ENCODE results near the gene ABCC1. TPM values are rescaled to one million over a fixed set of nuclear protein-coding genes. Genes with fewer than 3 reads are reported as not detected.

ABCC1 gene
- total and polyA plus RNA-seq, 2 donors (not counting 1 experiment from before 2014, with no cell fraction given), result 54.1 to 178 TPM

GRCh38 chr16:16057102-16057501, 107.7 kb downstream of the ABCC1 start:
- no peak overlapping the region for H3K9ac ChIP-seq (ENCODE audit: insufficient read depth, low read length)
- H3K4me3 ChIP-seq (replicated peaks in 1 of 4; ENCODE audit: control extremely low read depth in 1 of 4, insufficient read depth in 1 of 4, low read depth in 3 of 4, low read length in 4 of 4), result no peak overlapping the region
- H3K36me3 ChIP-seq (ENCODE audit: control insufficient read depth, insufficient read depth, low read length), result peaks cover 20% of the 10 kb centered on the region

GRCh38 chr16:16059160-16059559, 109.7 kb downstream of the ABCC1 start:
- H2AFZ ChIP-seq (ENCODE audit: low read length), result no peak overlapping the region
- peaks cover 4% of the 10 kb centered on the region for H3K79me2 ChIP-seq (ENCODE audit: control insufficient read depth, insufficient read depth, low read length)
- no peak overlapping the region for H3K4me2 ChIP-seq (ENCODE audit: extremely low read depth, insufficient read depth, low read length)
- TF ChIP-seq CTCF (conservative IDR thresholded peaks at IDR 0.05 in 1 of 2, IDR thresholded peaks at IDR 0.05 in 1 of 2; ENCODE audit: low read depth in 1 of 2, low read length in 2 of 2), result no peak
- no peak for TF ChIP-seq EZH2 (IDR thresholded peaks at IDR 0.05; ENCODE audit: low read length, missing control alignments)
- H3K36me3 ChIP-seq (ENCODE audit: control insufficient read depth, insufficient read depth, low read length), result peaks cover 18% of the 10 kb centered on the region
- H3K9ac ChIP-seq (ENCODE audit: insufficient read depth, low read length), result no peak overlapping the region
- no peaks in the 10 kb centered on the region for H3K9me3 ChIP-seq (ENCODE audit: control insufficient read depth, insufficient read depth, low read depth, low read length)
- no peak for DNase-seq (ENCODE audit: low read depth in 2 of 2)
- H4K20me1 ChIP-seq (ENCODE audit: control insufficient read depth, extremely low read depth, insufficient read depth, low read length), result no peaks in the 10 kb centered on the region
- H3K4me1 ChIP-seq (ENCODE audit: control insufficient read depth, extremely low read depth, insufficient read depth, low read length), result peaks cover 7% of the 10 kb centered on the region
- no peaks in the 10 kb centered on the region for H3K27me3 ChIP-seq (ENCODE audit: control insufficient read depth, insufficient read depth, low read length)
- H3K27ac ChIP-seq (ENCODE audit: insufficient read depth, low read length), result no peak overlapping the region
- no peak overlapping the region for H3K4me3 ChIP-seq (replicated peaks in 1 of 4; ENCODE audit: control extremely low read depth in 1 of 4, insufficient read depth in 1 of 4, low read depth in 3 of 4, low read length in 4 of 4)

More at GRCh38 chr16:16057102-16057501, 107.7 kb downstream of the ABCC1 start:
- TF ChIP-seq EZH2 (IDR thresholded peaks at IDR 0.05; ENCODE audit: low read length, missing control alignments), result no peak
- no peak for TF ChIP-seq CTCF (conservative IDR thresholded peaks at IDR 0.05 in 1 of 2, IDR thresholded peaks at IDR 0.05 in 1 of 2; ENCODE audit: low read depth in 1 of 2, low read length in 2 of 2)
- H3K4me1 ChIP-seq (ENCODE audit: control insufficient read depth, extremely low read depth, insufficient read depth, low read length), result peaks cover 4% of the 10 kb centered on the region
- H2AFZ ChIP-seq (ENCODE audit: low read length), result no peak overlapping the region
- DNase-seq (ENCODE audit: low read depth in 2 of 2), result no peak
- H3K9me3 ChIP-seq (ENCODE audit: control insufficient read depth, insufficient read depth, low read depth, low read length), result no peaks in the 10 kb centered on the region
- no peak overlapping the region for H3K27ac ChIP-seq (ENCODE audit: insufficient read depth, low read length)
- H3K27me3 ChIP-seq (ENCODE audit: control insufficient read depth, insufficient read depth, low read length), result no peaks in the 10 kb centered on the region
- H3K4me2 ChIP-seq (ENCODE audit: extremely low read depth, insufficient read depth, low read length), result no peak overlapping the region
- H4K20me1 ChIP-seq (ENCODE audit: control insufficient read depth, extremely low read depth, insufficient read depth, low read length), result no peaks in the 10 kb centered on the region
- H3K79me2 ChIP-seq (ENCODE audit: control insufficient read depth, insufficient read depth, low read length), result peaks cover 4% of the 10 kb centered on the region

- no peaks in the 10 kb centered on the region for H3K9me3 ChIP-seq (ENCODE audit: control insufficient read depth, insufficient read depth, low read depth, low read length)
- peaks cover 7% of the 10 kb centered on the region for H3K4me1 ChIP-seq (ENCODE audit: control insufficient read depth, extremely low read depth, insufficient read depth, low read length)
- DNase-seq (ENCODE audit: low read depth in 2 of 2), result no peak
- TF ChIP-seq EZH2 (IDR thresholded peaks at IDR 0.05; ENCODE audit: low read length, missing control alignments) (no peak), CTCF (conservative IDR thresholded peaks at IDR 0.05 in 1 of 2, IDR thresholded peaks at IDR 0.05 in 1 of 2; ENCODE audit: low read depth in 1 of 2, low read length in 2 of 2) (no peak)
- peaks cover 6% of the 10 kb centered on the region for H3K79me2 ChIP-seq (ENCODE audit: control insufficient read depth, insufficient read depth, low read length)
- H3K27me3 ChIP-seq (ENCODE audit: control insufficient read depth, insufficient read depth, low read length), result no peaks in the 10 kb centered on the region
- H3K4me2 ChIP-seq (ENCODE audit: extremely low read depth, insufficient read depth, low read length), result no peak overlapping the region
- H3K4me3 ChIP-seq (replicated peaks in 1 of 4; ENCODE audit: control extremely low read depth in 1 of 4, insufficient read depth in 1 of 4, low read depth in 3 of 4, low read length in 4 of 4), result no peak overlapping the region
- peaks cover 19% of the 10 kb centered on the region for H3K36me3 ChIP-seq (ENCODE audit: control insufficient read depth, insufficient read depth, low read length)
- no peak overlapping the region for H3K9ac ChIP-seq (ENCODE audit: insufficient read depth, low read length)
- no peak overlapping the region for H3K27ac ChIP-seq (ENCODE audit: insufficient read depth, low read length)
- H2AFZ ChIP-seq (ENCODE audit: low read length), result no peak overlapping the region
- H4K20me1 ChIP-seq (ENCODE audit: control insufficient read depth, extremely low read depth, insufficient read depth, low read length), result no peaks in the 10 kb centered on the region
Measured at GRCh38 chr16:16059895-16060590, 110.6 kb downstream of the ABCC1 start.
